ENCODE data around the gene PEA15. TPM values are rescaled to one million over a fixed set of nuclear protein-coding genes. Genes with fewer than 3 reads are reported as not detected.

Gene PEA15
- total and polyA plus RNA-seq, 2 of the 8 experiments (the other 6 are each of a cell fraction or from before 2014, with no cell fraction given) = 71.3 to 75.1 TPM

GRCh38 chr1:160227561-160227960 is 22.4 kb downstream of the PEA15 start:
- 100% methylated on average over 1 of the region's 1 CpG; no CpG with 5 or more reads in 1 of the 2 experiments for WGBS, 2 experiments (ENCODE audit: extremely low coverage in 1 of 2, insufficient coverage in 1 of 2, insufficient read length in 1 of 2, insufficient replicate concordance in 2 of 2, low coverage in 1 of 2, low lambda C conversion rate in 2 of 2, missing lambda C conversion rate in 1 of 2)
- Histone ChIP-seq H3K23ac (ENCODE audit: insufficient read length) (no peak overlapping the region), H3K4me2 (ENCODE audit: insufficient read depth in 1 of 2, low read depth in 2 of 2, low read length in 2 of 2) (no peak overlapping the region), H3K4ac (replicated peaks; ENCODE audit: insufficient read length, low read depth, low read length) (no peak overlapping the region), H4K20me1 (replicated peaks in 1 of 2; ENCODE audit: control insufficient read depth in 1 of 2, insufficient read depth in 2 of 2, low read length in 2 of 2) (peaks cover 0 to 2% of the 10 kb centered on the region in 2 experiments), H3K9me3 (ENCODE audit: insufficient read depth in 2 of 2, low read depth in 1 of 2, low read length in 1 of 2) (no peaks in the 10 kb centered on the region), H2BK5ac (ENCODE audit: low read depth, low read length) (no peak overlapping the region), H2AFZ (ENCODE audit: low read length) (no peak overlapping the region), H3K14ac (ENCODE audit: insufficient read length) (no peak overlapping the region), H2AK5ac (ENCODE audit: low read depth, low read length) (no peak overlapping the region), H3K4me1 (replicated peaks in 1 of 4; ENCODE audit: control insufficient read depth in 3 of 4, insufficient read depth in 4 of 4, low read length in 3 of 4) (no peaks in the 10 kb centered on the region), H4K5ac (ENCODE audit: insufficient read length, low read depth, low read length) (no peak overlapping the region), H2BK120ac (replicated peaks; ENCODE audit: low read depth, low read length) (no peak overlapping the region), H3K56ac (replicated peaks; ENCODE audit: insufficient read length, low read depth, low read length) (no peak overlapping the region), H3K4me3 (ENCODE audit: extremely low read depth in 1 of 4, insufficient read depth in 2 of 4, low read depth in 3 of 4, low read length in 4 of 4) (no peak overlapping the region), H3K79me1 (ENCODE audit: low read depth, low read length) (no peaks in the 10 kb centered on the region), H4K8ac (ENCODE audit: extremely low read depth, insufficient read depth, low read length) (no peak overlapping the region), H2BK20ac (ENCODE audit: low read length) (no peak overlapping the region), H2BK12ac (ENCODE audit: low read depth, low read length) (no peak overlapping the region), H3K9ac (replicated peaks in 1 of 4; ENCODE audit: extremely low read depth in 1 of 4, low read depth in 3 of 4, low read length in 3 of 4) (no peak overlapping the region), H4K91ac (replicated peaks; ENCODE audit: insufficient read length, low read length) (no peak overlapping the region), H2BK15ac (ENCODE audit: low read length) (no peak overlapping the region), H3K27ac (ENCODE audit: low read depth, low read length) (no peak overlapping the region), H3K36me3 (ENCODE audit: control insufficient read depth in 2 of 4, insufficient read depth in 4 of 4, low read length in 3 of 4) (peaks cover 22 to 86% (median 60%) of the 10 kb centered on the region in 4 experiments), H3K27me3 (replicated peaks in 1 of 4; ENCODE audit: control insufficient read depth in 3 of 4, extremely low read depth in 1 of 4, insufficient read depth in 3 of 4, low read length in 3 of 4) (no peaks in the 10 kb centered on the region), H3K18ac (ENCODE audit: extremely low read depth, low read length) (no peak overlapping the region), H3K79me2 (ENCODE audit: control insufficient read depth in 1 of 2, insufficient read depth in 2 of 2, low read length in 2 of 2) (no peaks in the 10 kb centered on the region), H3K23me2 (ENCODE audit: low read depth, low read length) (no peaks in the 10 kb centered on the region)
- TF ChIP-seq BRCA1 (IDR thresholded peaks at IDR 0.05; ENCODE audit: low read depth, low read length) (no peak), SRF (IDR thresholded peaks at IDR 0.05; ENCODE audit: low read depth, low read length) (no peak), RXRA (IDR thresholded peaks at IDR 0.05; ENCODE audit: insufficient read depth, low read depth, low read length) (no peak)
- TF ChIP-seq, protein P1, sequence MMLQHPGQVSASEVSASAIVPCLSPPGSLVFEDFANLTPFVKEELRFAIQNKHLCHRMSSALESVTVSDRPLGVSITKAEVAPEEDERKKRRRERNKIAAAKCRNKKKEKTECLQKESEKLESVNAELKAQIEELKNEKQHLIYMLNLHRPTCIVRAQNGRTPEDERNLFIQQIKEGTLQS (IDR thresholded peaks at IDR 0.05; ENCODE audit: insufficient read depth, low read depth, low read length) = no peak
- TF ChIP-seq, protein P2, sequence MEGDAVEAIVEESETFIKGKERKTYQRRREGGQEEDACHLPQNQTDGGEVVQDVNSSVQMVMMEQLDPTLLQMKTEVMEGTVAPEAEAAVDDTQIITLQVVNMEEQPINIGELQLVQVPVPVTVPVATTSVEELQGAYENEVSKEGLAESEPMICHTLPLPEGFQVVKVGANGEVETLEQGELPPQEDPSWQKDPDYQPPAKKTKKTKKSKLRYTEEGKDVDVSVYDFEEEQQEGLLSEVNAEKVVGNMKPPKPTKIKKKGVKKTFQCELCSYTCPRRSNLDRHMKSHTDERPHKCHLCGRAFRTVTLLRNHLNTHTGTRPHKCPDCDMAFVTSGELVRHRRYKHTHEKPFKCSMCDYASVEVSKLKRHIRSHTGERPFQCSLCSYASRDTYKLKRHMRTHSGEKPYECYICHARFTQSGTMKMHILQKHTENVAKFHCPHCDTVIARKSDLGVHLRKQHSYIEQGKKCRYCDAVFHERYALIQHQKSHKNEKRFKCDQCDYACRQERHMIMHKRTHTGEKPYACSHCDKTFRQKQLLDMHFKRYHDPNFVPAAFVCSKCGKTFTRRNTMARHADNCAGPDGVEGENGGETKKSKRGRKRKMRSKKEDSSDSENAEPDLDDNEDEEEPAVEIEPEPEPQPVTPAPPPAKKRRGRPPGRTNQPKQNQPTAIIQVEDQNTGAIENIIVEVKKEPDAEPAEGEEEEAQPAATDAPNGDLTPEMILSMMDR (IDR thresholded peaks at IDR 0.05; ENCODE audit: control extremely low read depth in 1 of 3, insufficient read depth in 1 of 3, low read depth in 1 of 3, low read length in 3 of 3) = no peak
- CTCF ChIA-PET (ENCODE audit: partially characterized antibody) = interaction anchor here (0.6 to 3.4 kb wide), 10 partner anchors 8 to 127 kb away, joined by 3 to 28 read pairs (median 4); no protein-coding TSS in a partner anchor
- FAIRE-seq (no peak), DNase-seq (ENCODE audit: low read depth in 1 of 2, low spot score in 2 of 2) (no peak)
- POLR2A ChIA-PET (ENCODE audit: partially characterized antibody) = interaction anchor here (1.1 to 2.4 kb wide), 2 partner anchors 14 to 58 kb away, joined by 6 to 7 read pairs; no protein-coding TSS in a partner anchor
